HepG2 (cell line): ENCODE results near the gene CLPTM1L. TPM values are rescaled to one million over a fixed set of nuclear protein-coding genes. Genes with fewer than 3 reads are reported as not detected.
A peak's percentile ranks its signal among the peaks of the same experiment; 100 is the strongest.

ENCODE experiments used
- AKNA ChIP-seq: sonication (generic); formaldehyde crosslinking; IDR thresholded peaks from 2 replicates; pipeline ENCODE4 v1.4.0; 2020; ENCODE audit warnings: missing genetic modification reagents, borderline replicate concordance
- CENPT ChIP-seq: sonication (generic); formaldehyde crosslinking; IDR thresholded peaks from 2 replicates; pipeline ENCODE4 v1.8.0; 2022; ENCODE audit warnings: low read depth, mild to moderate bottlenecking, moderate library complexity, missing genetic modification reagents
- FOXO1 ChIP-seq: sonication (generic); formaldehyde crosslinking; IDR thresholded peaks from 2 replicates; pipeline ENCODE4 v1.4.0; 2020; ENCODE audit warnings: missing genetic modification reagents
- HBP1 ChIP-seq: IDR thresholded peaks from 2 replicates; pipeline ENCODE4 v1.6.1; 2016; ENCODE audit warnings: low read depth, control low read depth
- HNF4A ChIP-seq: sonication (generic); formaldehyde crosslinking; IDR thresholded peaks from 2 replicates; pipeline ENCODE4 v1.4.0; 2020; ENCODE audit warnings: missing genetic modification reagents
- MAF1 ChIP-seq: sonication (generic); formaldehyde crosslinking; IDR thresholded peaks from 2 replicates; pipeline ENCODE4 v1.5.0; 2020; ENCODE audit warnings: missing genetic modification reagents, borderline replicate concordance
- MXD1 ChIP-seq: sonication (generic); formaldehyde crosslinking; IDR thresholded peaks from 2 replicates; pipeline ENCODE4 v1.4.0; 2020; ENCODE audit warnings: mild to moderate bottlenecking, missing genetic modification reagents
- PCBP2 ChIP-seq: fragments of 200-400 bp; formaldehyde crosslinking; optimal IDR thresholded peaks from 2 replicates; pipeline ENCODE3; 2018; ENCODE audit warnings: low read length, low read depth; ENCODE audit not compliant: poor library complexity, severe bottlenecking
- POLR2G ChIP-seq: fragments of 200-400 bp; formaldehyde crosslinking; IDR thresholded peaks from 2 replicates; pipeline ENCODE4 v1.6.1; 2018; ENCODE audit warnings: mild to moderate bottlenecking, low read depth, low read length, moderate library complexity
- SKIL ChIP-seq: sonication (generic); formaldehyde crosslinking; IDR thresholded peaks from 2 replicates; pipeline ENCODE4 v1.8.0; 2022; ENCODE audit warnings: missing genetic modification reagents, mild to moderate bottlenecking, moderate library complexity, borderline replicate concordance
- TRIM24 ChIP-seq: sonication (generic); formaldehyde crosslinking; IDR thresholded peaks from 2 replicates; pipeline ENCODE4 v1.8.0; 2022; ENCODE audit warnings: mild to moderate bottlenecking, missing genetic modification reagents
- ZNF326 ChIP-seq: sonication (generic); formaldehyde crosslinking; IDR thresholded peaks from 2 replicates; pipeline ENCODE4 v1.4.0; 2020; ENCODE audit warnings: missing genetic modification reagents, borderline replicate concordance
- ZNF367 ChIP-seq: sonication (generic); formaldehyde crosslinking; IDR thresholded peaks from 2 replicates; pipeline ENCODE4 v1.4.0; 2020; ENCODE audit warnings: missing genetic modification reagents, borderline replicate concordance
- ZNF616 ChIP-seq: sonication (generic); formaldehyde crosslinking; IDR thresholded peaks from 2 replicates; pipeline ENCODE4 v1.5.0; 2020; ENCODE audit warnings: low read depth, mild to moderate bottlenecking, missing genetic modification reagents
- ZNF800 ChIP-seq: sonication (generic); formaldehyde crosslinking; IDR thresholded peaks from 2 replicates; pipeline ENCODE4 v1.4.0; 2020; ENCODE audit warnings: missing genetic modification reagents
- ZSCAN30 ChIP-seq: sonication (generic); formaldehyde crosslinking; IDR thresholded peaks from 2 replicates; pipeline ENCODE4 v1.5.0; 2020; ENCODE audit warnings: mild to moderate bottlenecking, missing genetic modification reagents
- polyA plus RNA-seq, 8 experiments: library from polyadenylated mRNA; depleted of rRNA in 3 of 8; stranded (reverse) in 7 of 8; unstranded in 1 of 8; fragments of >200 nt; fragmentation: Illumina TruSeq in 4 of 8; extraction: Trizol in 4 of 8; gene quantifications; 2 replicates each; pipeline versions ENCODE4 v1.2.1 to v1.2.3, GENCODE V29; 2011 to 2016; ENCODE audit warnings: low read depth in 4 of 8, missing spikeins in 1 of 8, mixed read lengths in 1 of 8; ENCODE audit not compliant: insufficient read depth in 1 of 8
- total RNA-seq, 5 experiments: library from RNA; depleted of rRNA; stranded (reverse); fragments of >200 nt; fragmentation: Illumina TruSeq; extraction: Trizol; gene quantifications; 2 replicates each; pipeline ENCODE4 v1.2.3, GENCODE V29; 2016; ENCODE audit warnings: low read depth in 1 of 5

The CLPTM1L gene
- total and polyA plus RNA-seq, 2 of the 13 experiments (the other 11 are each of a cell fraction or from before 2014, with no cell fraction given), result 80.3 to 124 TPM

GRCh38 chr5:1295650-1296037 is 49.3 kb downstream of the CLPTM1L start (continued):
- TF ChIP-seq ZNF800 (CRISPR knock-in tag) (peak; percentile 33; the same call in 1 of the 2 replicates), ZNF367 (no peak), MAF1 (CRISPR knock-in tag) (no peak), SKIL (no peak; the same call in 1 of the 2 replicates), PCBP2 (no peak), MXD1 (CRISPR knock-in tag) (peak; percentile 6; the same call in 1 of the 2 replicates), ZNF326 (no peak), POLR2G (no peak), CENPT (no peak), TRIM24 (CRISPR knock-in tag) (no peak), ZSCAN30 (CRISPR knock-in tag) (no peak), HBP1 (CRISPR knock-in tag) (no peak), AKNA (CRISPR knock-in tag) (no peak), HNF4A (peak; percentile 15; the same call in 1 of the 2 replicates), FOXO1 (no peak), ZNF616 (CRISPR knock-in tag) (no peak)
